SK-N-SH (cell line): ENCODE measurements around the gene TUBGCP2. TPM values are rescaled to one million over a fixed set of nuclear protein-coding genes. Genes with fewer than 3 reads are reported as not detected.

ENCODE experiments used
- CTCF ChIA-PET: fragments of 300-600, 350-600 bp; formaldehyde crosslinking; extraction: SDS; loops from one replicate; lab custom pipeline; 2021; lab: Yijun Ruan, JAX
- POLR2A ChIA-PET: fragments of 350-600 bp; sonication (Branson Sonifier 250); formaldehyde crosslinking; extraction: SDS; loops from one replicate; lab custom pipeline; 2020; ENCODE audit warnings: antibody characterized with exemption, inconsistent platforms; lab: Yijun Ruan, JAX
- DNase-seq: peaks from one replicate; pipeline ENCODE4 v3.0.0; 2012
- H2AFZ ChIP-seq: fragments of 200-600 bp; sonication (generic); 2 replicates; pipeline ENCODE4 v1.8.1; 2016; ENCODE audit warnings: antibody characterized with exemption, mild to moderate bottlenecking, low read depth
- H3F3A ChIP-seq: fragments of 200-600 bp; sonication (generic); replicated peaks from 2 replicates; pipeline ENCODE3; 2016; ENCODE audit warnings: antibody characterized with exemption, mild to moderate bottlenecking; ENCODE audit not compliant: insufficient read depth
- H3K27ac ChIP-seq, 2 experiments: fragments of 200-500 bp in 1 of 2; fragments of 200-600 bp in 1 of 2; sonication (Bioruptor generic) in 1 of 2; sonication (generic), shearing (Covaris generic) in 1 of 2; 2 replicates each; pipeline versions ENCODE4 v1.5.1 to v1.6.1; 2014 to 2016; ENCODE audit warnings: low read depth in 2 of 2, inconsistent platforms in 1 of 2, low read length in 1 of 2, mild to moderate bottlenecking in 1 of 2, mixed read lengths in 1 of 2
- H3K27me3 ChIP-seq: fragments of 200-600 bp; sonication (generic), shearing (Covaris generic); 2 replicates; pipeline ENCODE4 v1.6.1; 2016; ENCODE audit warnings: mixed run types; ENCODE audit not compliant: insufficient read depth
- H3K36me3 ChIP-seq, 2 experiments: fragments of 200-500 bp in 1 of 2; fragments of 200-600 bp in 1 of 2; sonication (Bioruptor generic) in 1 of 2; sonication (generic) in 1 of 2; replicated peaks in 1 of 2; 2 replicates each; pipeline versions ENCODE3 to v1.5.1; 2014 to 2016; ENCODE audit warnings: low read length in 1 of 2, mild to moderate bottlenecking in 1 of 2; ENCODE audit not compliant: insufficient read depth in 2 of 2, control insufficient read depth in 1 of 2
- H3K4me1 ChIP-seq, 2 experiments: fragments of 200-500 bp in 1 of 2; fragments of 200-600 bp in 1 of 2; sonication (Bioruptor generic) in 1 of 2; sonication (generic), shearing (Covaris generic) in 1 of 2; 2 replicates each; pipeline versions ENCODE4 v1.5.1 to v1.6.1; 2014 to 2016; ENCODE audit warnings: low read depth in 1 of 2, low read length in 1 of 2, mixed run types in 1 of 2; ENCODE audit not compliant: insufficient read depth in 2 of 2, control insufficient read depth in 1 of 2
- H3K4me2 ChIP-seq: fragments of 200-600 bp; sonication (generic), shearing (Covaris generic); 2 replicates; pipeline ENCODE4 v1.6.1; 2017; ENCODE audit warnings: mixed run types
- H3K4me3 ChIP-seq, 2 experiments: fragments of 200-500 bp in 1 of 2; fragments of 200-600 bp in 1 of 2; sonication (Bioruptor generic) in 1 of 2; sonication (generic), shearing (Covaris generic) in 1 of 2; 2 replicates each; pipeline versions ENCODE4 v1.5.1 to v1.8.1; 2014 to 2016; ENCODE audit warnings: low read depth in 2 of 2, inconsistent platforms in 1 of 2, low read length in 1 of 2, mild to moderate bottlenecking in 1 of 2, mixed read lengths in 1 of 2, moderate library complexity in 1 of 2
- H3K79me2 ChIP-seq: fragments of 200-600 bp; sonication (generic); 2 replicates; pipeline ENCODE4 v1.8.1; 2017; ENCODE audit warnings: mild to moderate bottlenecking; ENCODE audit not compliant: insufficient read depth
- H3K9ac ChIP-seq: fragments of 200-600 bp; sonication (generic); 2 replicates; pipeline ENCODE4 v1.6.1; 2017; ENCODE audit warnings: mixed run types
- H3K9me2 ChIP-seq: fragments of 200-600 bp; sonication (generic); 2 replicates; pipeline ENCODE4 v1.6.1; 2017; ENCODE audit warnings: mixed run types
- H3K9me3 ChIP-seq: fragments of 200-600 bp; sonication (generic); 2 replicates; pipeline ENCODE4 v1.6.1; 2017; ENCODE audit warnings: mixed run types, mild to moderate bottlenecking, moderate library complexity
- H4K20me1 ChIP-seq: fragments of 200-600 bp; sonication (generic); 2 replicates; pipeline ENCODE4 v1.6.1; 2017; ENCODE audit warnings: mild to moderate bottlenecking, mixed run types; ENCODE audit not compliant: insufficient read depth
- CTCF ChIP-seq: fragments of 200-600 bp; sonication (generic); IDR thresholded peaks from 2 replicates; pipeline ENCODE4 v1.6.1; 2017; ENCODE audit warnings: antibody characterized with exemption, mild to moderate bottlenecking, moderate library complexity
- EP300 ChIP-seq, 2 experiments: IDR thresholded peaks; 2 replicates each; pipeline versions ENCODE4 v1.4.0 to v1.6.1; 2012; ENCODE audit warnings: borderline replicate concordance in 1 of 2, low read depth in 1 of 2, low read length in 1 of 2
- GATA2 ChIP-seq: sonication (generic); formaldehyde crosslinking; IDR thresholded peaks from 2 replicates; pipeline ENCODE4 v1.5.0; 2020; ENCODE audit warnings: mild to moderate bottlenecking, missing genetic modification reagents
- JUND ChIP-seq: IDR thresholded peaks from 2 replicates; pipeline ENCODE4 v1.4.0; 2012
- MXI1 ChIP-seq: IDR thresholded peaks from 2 replicates; pipeline ENCODE4 v1.6.1; 2012; ENCODE audit warnings: mild to moderate bottlenecking, low read depth, low read length, improper control_type of control experiment
- NFIC ChIP-seq: IDR thresholded peaks from 2 replicates; pipeline ENCODE4 v1.4.0; 2012; ENCODE audit warnings: borderline replicate concordance
- NRF1 ChIP-seq: IDR thresholded peaks from 2 replicates; pipeline ENCODE4 v1.6.1; 2012; ENCODE audit warnings: low read depth, mild to moderate bottlenecking, low read length
- PBX3 ChIP-seq: IDR thresholded peaks from 2 replicates; pipeline ENCODE4; 2012
- RAD21 ChIP-seq: IDR thresholded peaks from 2 replicates; pipeline ENCODE4 v1.6.1; 2012; ENCODE audit warnings: mild to moderate bottlenecking, low read length
- RCOR1 ChIP-seq: fragments of 150-350 bp; IDR thresholded peaks from 2 replicates; pipeline ENCODE4 v1.6.1; 2017; ENCODE audit warnings: antibody characterized with exemption, low read length
- RXRA ChIP-seq: IDR thresholded peaks from 2 replicates; pipeline ENCODE4 v1.4.0; 2012; ENCODE audit warnings: low read depth, mild to moderate bottlenecking, borderline replicate concordance
- SMC3 ChIP-seq: IDR thresholded peaks from 2 replicates; pipeline ENCODE4 v1.6.1; 2012; ENCODE audit warnings: low read depth, low read length, improper control_type of control experiment
- TCF12 ChIP-seq: IDR thresholded peaks from 2 replicates; pipeline ENCODE4 v1.4.0; 2012
- USF1 ChIP-seq: IDR thresholded peaks from 2 replicates; pipeline ENCODE4 v1.4.0; 2012; ENCODE audit warnings: low read depth, borderline replicate concordance
- YY1 ChIP-seq: IDR thresholded peaks from 2 replicates; pipeline ENCODE4 v1.4.0; 2012; ENCODE audit warnings: low read depth, mild to moderate bottlenecking
- WGBS: methylation state at CpG from one replicate; pipeline ENCODE4 v1.1.6; 2017; ENCODE audit warnings: low lambda C conversion rate; 5-methylcytosine and 5-hydroxymethylcytosine counted together
- polyA plus RNA-seq, 3 experiments: library from polyadenylated mRNA; depleted of rRNA; stranded (reverse); fragments of >200 nt; gene quantifications; 2 replicates each; pipeline ENCODE4 v1.2.3, GENCODE V29; 2012

TUBGCP2 gene
- polyA plus RNA-seq, 1 of the 3 experiments (the other 2 are of a cell fraction), result 49.1 TPM

- ChIA-PET POLR2A (interaction anchor here (1.5 kb wide), 1 partner anchor 26 kb away, joined by 3 read pairs; no protein-coding TSS in a partner anchor), CTCF (interaction anchor here (1.2 kb wide), 1 partner anchor 21 kb away, joined by 5 read pairs; no protein-coding TSS in a partner anchor)
- no peaks in the 10 kb centered on the region for H3F3A ChIP-seq
- peaks cover 0 to 3% of the 10 kb centered on the region in 2 experiments for H3K36me3 ChIP-seq
- no peaks in the 10 kb centered on the region for H3K9me2 ChIP-seq
- H3K9ac ChIP-seq, result no peak overlapping the region
- peaks cover 0 to 11% of the 10 kb centered on the region in 2 experiments; a peak in 1 of 4 replicates for H3K4me1 ChIP-seq
- TF ChIP-seq NRF1, result no peak
- no peak for TF ChIP-seq RXRA
- TF ChIP-seq RCOR1, result no peak
- TF ChIP-seq PBX3, result no peak
- no peak for TF ChIP-seq MXI1
- no peak for TF ChIP-seq JUND
- no peak for TF ChIP-seq RAD21
- no peak for TF ChIP-seq USF1
- TF ChIP-seq GATA2 (CRISPR knock-in tag), result no peak
- TF ChIP-seq CTCF, result no peak
- TF ChIP-seq TCF12, result no peak
- no peak for TF ChIP-seq YY1
- TF ChIP-seq SMC3, result no peak
- TF ChIP-seq EP300 (IDR thresholded peaks at IDR 0.05; ENCODE audit: borderline replicate concordance in 1 of 2, low read depth in 1 of 2, low read length in 1 of 2), result no peak
- H3K4me3 ChIP-seq, result no peak overlapping the region
- H2AFZ ChIP-seq, result no peak overlapping the region
- H4K20me1 ChIP-seq, result no peaks in the 10 kb centered on the region
- WGBS, result 100% methylated on average over 1 of the region's 12 CpGs
- DNase-seq, result no peak
- no peak overlapping the region for H3K27ac ChIP-seq
- peaks cover 8% of the 10 kb centered on the region; the same call in 1 of the 2 replicates for H3K27me3 ChIP-seq
- no peaks in the 10 kb centered on the region for H3K79me2 ChIP-seq
- no peaks in the 10 kb centered on the region for H3K9me3 ChIP-seq
- H3K4me2 ChIP-seq, result no peak overlapping the region
Measured at GRCh38 chr10:133350283-133350949, 41.7 kb upstream of the TUBGCP2 start.

- POLR2A ChIA-PET, result no interaction called here
- CTCF ChIA-PET, result no interaction called here
Measured at GRCh38 chr10:133349577-133350011, 40.9 kb upstream of the TUBGCP2 start.

More at GRCh38 chr10:133349577-133350011, 40.9 kb upstream of the TUBGCP2 start:
- Histone ChIP-seq H3F3A (no peaks in the 10 kb centered on the region), H3K4me2 (no peak overlapping the region), H4K20me1 (no peaks in the 10 kb centered on the region), H3K27me3 (peaks cover 16% of the 10 kb centered on the region; the same call in 1 of the 2 replicates), H3K36me3 (no peaks in the 10 kb centered on the region), H3K79me2 (no peaks in the 10 kb centered on the region), H3K9ac (no peak overlapping the region), H2AFZ (no peak overlapping the region), H3K4me1 (peaks cover 0 to 11% of the 10 kb centered on the region in 2 experiments; a peak in 1 of 4 replicates), H3K4me3 (no peak overlapping the region), H3K9me3 (no peaks in the 10 kb centered on the region), H3K27ac (no peak overlapping the region), H3K9me2 (no peaks in the 10 kb centered on the region)
- 44% methylated on average over 5 of the region's 9 CpGs for WGBS
- DNase-seq, result no peak
- TF ChIP-seq RAD21 (no peak), PBX3 (no peak), MXI1 (no peak), NFIC (no peak)
